BJ (cell line): ENCODE data around the gene ATP11A. TPM values are rescaled to one million over a fixed set of nuclear protein-coding genes. Genes with fewer than 3 reads are reported as not detected.
A peak's percentile ranks its signal among the peaks of the same experiment; 100 is the strongest.
"Not testable (repeated sequence)": the region's sequence is repeated elsewhere in the genome, so short reads cannot be mapped to it uniquely, and the experiment has no call there.

Source experiments
- CTCF ChIA-PET: fragments of 350-600 bp; formaldehyde crosslinking; extraction: SDS; loops from one replicate; lab custom pipeline; 2021; ENCODE audit warnings: antibody characterized with exemption, inconsistent platforms; lab: Yijun Ruan, JAX
- POLR2A ChIA-PET: fragments of 300-600 bp; sonication (Branson Sonifier 250); formaldehyde crosslinking; extraction: SDS; loops from one replicate; lab custom pipeline; 2021; ENCODE audit warnings: antibody characterized with exemption; lab: Charles Lee
- DNase-seq: peaks from one replicate; pipeline ENCODE4 v3.0.0-alpha.2; 2011; ENCODE audit warnings: low read depth
- H3K27me3 ChIP-seq: 2 replicates; pipeline ENCODE4 v1.6.0; 2011; ENCODE audit warnings: low read length; ENCODE audit not compliant: control insufficient read depth, insufficient read depth
- H3K36me3 ChIP-seq: 2 replicates; pipeline ENCODE4 v1.5.1; 2011; ENCODE audit warnings: low read length; ENCODE audit not compliant: control insufficient read depth, insufficient read depth
- H3K4me3 ChIP-seq: 2 replicates; pipeline ENCODE4 v1.5.1; 2011; ENCODE audit warnings: low read depth, mild to moderate bottlenecking, control low read depth, low read length
- polyA plus RNA-seq: library from polyadenylated mRNA; depleted of rRNA; stranded (reverse); fragments of >200 nt; gene quantifications from 2 replicates; pipeline ENCODE4 v1.2.3, GENCODE V29; 2011
- TF ChIP-seq, protein P1 (sequence below): IDR thresholded peaks from 2 replicates; pipeline ENCODE4 v1.5.1; 2011; ENCODE audit warnings: low read depth, mild to moderate bottlenecking, control low read depth, inconsistent platforms, low read length, moderate library complexity; ENCODE audit not compliant: insufficient read depth

ATP11A gene
- polyA plus RNA-seq, 1 experiment: 1.9 TPM

DNA sequence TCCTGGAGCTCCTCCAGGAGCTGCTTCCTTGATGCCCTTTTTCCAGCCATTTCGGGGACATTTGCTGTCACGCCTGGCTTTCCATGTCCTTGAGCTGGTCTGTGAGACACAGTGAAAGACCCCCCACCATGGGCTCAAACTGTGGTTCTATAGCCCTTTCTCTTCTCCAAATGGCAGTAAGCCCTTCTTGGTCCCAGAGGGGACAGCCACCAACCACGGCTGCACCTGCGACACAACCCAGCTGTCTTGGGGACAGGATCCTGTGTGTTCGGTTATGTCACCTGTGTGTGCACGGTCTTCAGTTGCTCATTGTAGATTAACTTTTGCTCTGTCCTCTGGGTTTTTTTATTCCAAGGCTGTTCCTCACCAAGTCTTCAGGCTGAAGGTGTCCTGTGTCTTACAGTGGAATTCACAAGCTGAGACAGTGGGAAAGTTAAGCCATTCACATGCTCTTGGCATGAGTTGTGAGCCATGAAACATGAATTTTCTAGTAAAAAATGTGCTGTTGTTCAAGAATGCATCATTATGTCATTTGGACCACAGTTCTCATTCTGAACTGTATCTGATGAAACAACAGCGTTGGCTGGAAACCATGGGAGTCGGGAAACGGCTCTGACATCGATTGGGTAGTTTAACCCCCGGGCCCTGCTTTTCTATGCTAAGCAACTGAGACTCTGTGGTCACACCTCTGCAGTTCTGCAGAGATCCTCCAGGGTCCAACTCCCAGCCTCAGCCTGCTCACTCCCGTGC is 149.7 kb downstream of the ATP11A start:
- ChIA-PET POLR2A (no interaction called here), CTCF (no interaction called here)
- TF ChIP-seq, protein P1, sequence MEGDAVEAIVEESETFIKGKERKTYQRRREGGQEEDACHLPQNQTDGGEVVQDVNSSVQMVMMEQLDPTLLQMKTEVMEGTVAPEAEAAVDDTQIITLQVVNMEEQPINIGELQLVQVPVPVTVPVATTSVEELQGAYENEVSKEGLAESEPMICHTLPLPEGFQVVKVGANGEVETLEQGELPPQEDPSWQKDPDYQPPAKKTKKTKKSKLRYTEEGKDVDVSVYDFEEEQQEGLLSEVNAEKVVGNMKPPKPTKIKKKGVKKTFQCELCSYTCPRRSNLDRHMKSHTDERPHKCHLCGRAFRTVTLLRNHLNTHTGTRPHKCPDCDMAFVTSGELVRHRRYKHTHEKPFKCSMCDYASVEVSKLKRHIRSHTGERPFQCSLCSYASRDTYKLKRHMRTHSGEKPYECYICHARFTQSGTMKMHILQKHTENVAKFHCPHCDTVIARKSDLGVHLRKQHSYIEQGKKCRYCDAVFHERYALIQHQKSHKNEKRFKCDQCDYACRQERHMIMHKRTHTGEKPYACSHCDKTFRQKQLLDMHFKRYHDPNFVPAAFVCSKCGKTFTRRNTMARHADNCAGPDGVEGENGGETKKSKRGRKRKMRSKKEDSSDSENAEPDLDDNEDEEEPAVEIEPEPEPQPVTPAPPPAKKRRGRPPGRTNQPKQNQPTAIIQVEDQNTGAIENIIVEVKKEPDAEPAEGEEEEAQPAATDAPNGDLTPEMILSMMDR: no peak

DNA sequence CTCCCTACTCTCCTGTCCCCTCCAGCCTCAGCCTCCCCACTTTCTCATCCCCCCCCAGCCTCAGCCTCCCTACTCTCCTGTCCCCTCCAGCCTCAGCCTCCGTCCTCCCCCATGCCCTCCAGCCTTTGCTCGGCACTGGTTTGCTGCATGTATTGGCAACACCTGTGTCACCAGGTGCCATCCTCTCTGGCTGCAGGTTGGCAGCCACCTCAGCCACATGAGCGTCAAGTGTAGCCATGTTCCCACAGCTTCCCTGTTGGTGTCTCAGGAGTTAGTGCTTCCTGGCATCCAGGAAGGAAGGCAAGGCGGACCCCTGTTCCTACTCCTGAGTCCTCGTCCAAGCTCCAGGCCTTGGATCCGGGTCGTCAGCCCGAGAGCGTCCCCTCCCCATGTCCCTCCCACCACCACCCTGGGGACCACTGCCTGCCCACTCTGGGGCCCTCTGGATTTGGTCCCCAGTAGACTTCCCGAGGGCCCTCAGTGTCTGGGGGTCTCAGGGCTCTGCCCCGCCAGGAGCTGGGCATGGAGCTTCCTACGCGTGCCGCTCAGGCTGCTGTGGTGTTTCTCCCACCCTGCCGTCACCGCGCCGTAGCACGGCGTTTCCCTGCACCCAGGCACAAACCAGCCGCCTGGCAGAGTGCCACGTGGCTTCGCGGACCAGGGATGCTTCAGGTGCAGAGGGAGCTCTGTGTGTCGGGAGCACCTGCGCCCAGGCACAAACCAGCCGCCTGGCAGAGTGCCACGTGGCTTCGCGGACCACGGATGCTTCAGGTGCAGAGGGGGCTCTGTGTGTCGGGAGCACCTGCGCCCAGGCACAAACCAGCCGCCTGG is 150.8 kb downstream of the ATP11A start:
- H3K4me3 ChIP-seq: no peak overlapping the region
- H3K27me3 ChIP-seq: no peaks in the 10 kb centered on the region
- ChIA-PET CTCF (no interaction called here), POLR2A (no interaction called here)
- TF ChIP-seq, protein P1: no peak
- no peak for DNase-seq
- peaks cover 6% of the 10 kb centered on the region for H3K36me3 ChIP-seq

More for the DNA sequence above, 149.7 kb downstream of the ATP11A start:
- Histone ChIP-seq H3K4me3 (no peak overlapping the region), H3K27me3 (no peaks in the 10 kb centered on the region), H3K36me3 (peaks cover 6% of the 10 kb centered on the region)
- peak; percentile 31 for DNase-seq

DNA sequence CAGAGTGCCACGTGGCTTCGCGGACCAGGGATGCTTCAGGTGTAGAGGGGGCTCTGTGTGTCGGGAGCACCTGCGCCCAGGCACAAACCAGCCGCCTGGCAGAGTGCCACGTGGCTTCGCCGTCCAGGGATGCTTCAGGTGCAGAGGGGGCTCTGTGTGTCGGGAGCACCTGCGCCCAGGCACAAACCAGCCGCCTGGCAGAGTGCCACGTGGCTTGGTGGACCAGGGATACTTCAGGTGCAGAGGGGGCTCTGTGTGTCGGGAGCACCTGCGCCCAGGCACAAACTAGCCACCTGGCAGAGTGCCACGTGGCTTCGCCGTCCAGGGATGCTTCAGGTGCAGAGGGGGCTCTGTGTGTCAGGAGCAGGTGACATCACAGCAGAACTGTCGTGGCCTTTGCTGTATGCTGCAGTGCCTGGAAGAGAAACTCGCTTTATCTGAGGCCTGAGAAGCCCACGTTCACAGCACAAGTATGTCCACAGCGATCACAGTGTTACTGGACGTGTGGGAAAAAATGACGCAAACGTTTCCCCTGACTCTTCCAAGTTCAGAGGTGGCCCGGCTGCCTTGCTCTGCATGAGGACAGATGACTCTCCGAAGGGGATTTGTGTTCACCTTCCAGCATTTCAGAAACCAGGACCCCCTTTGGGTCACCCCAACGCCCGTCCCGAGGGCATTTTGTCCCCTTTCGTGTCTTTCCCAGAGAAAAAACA is 151.6 kb downstream of the ATP11A start:
- CTCF ChIA-PET, H3K27me3 ChIP-seq, DNase-seq, H3K4me3 ChIP-seq, POLR2A ChIA-PET, H3K36me3 ChIP-seq: not testable (repeated sequence)

DNA sequence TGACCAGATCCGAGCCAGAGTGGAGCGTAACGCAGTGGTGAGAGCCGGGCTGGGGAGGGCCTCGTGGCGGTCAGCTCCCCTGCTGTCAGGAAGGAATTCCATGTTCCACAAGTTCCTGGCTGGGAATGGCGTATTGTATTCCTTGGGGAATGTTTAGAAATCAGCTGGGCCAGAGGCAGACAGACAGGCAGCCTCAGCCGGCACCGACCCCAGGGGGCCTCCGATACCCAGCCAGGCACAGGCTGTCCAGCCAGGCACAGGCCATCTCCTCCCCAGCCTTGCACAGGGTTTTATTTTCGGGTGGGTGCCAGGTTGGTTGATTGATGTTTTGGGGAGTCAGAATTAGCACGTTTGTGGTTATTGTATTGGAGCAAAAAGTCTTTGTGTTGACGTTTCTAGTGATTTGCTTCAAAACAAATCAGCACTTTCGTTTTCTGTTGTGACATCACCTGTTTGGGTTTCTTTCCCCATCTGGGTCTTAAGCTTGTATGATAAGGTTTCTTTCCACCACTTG is 152.6 kb downstream of the ATP11A start:
- no peak for DNase-seq
- H3K36me3 ChIP-seq: peaks cover 3% of the 10 kb centered on the region; the same call in 1 of the 2 replicates
- TF ChIP-seq, protein P1: no peak
- no peaks in the 10 kb centered on the region for H3K27me3 ChIP-seq
- ChIA-PET CTCF (no interaction called here), POLR2A (no interaction called here)
- H3K4me3 ChIP-seq: no peak overlapping the region

DNA sequence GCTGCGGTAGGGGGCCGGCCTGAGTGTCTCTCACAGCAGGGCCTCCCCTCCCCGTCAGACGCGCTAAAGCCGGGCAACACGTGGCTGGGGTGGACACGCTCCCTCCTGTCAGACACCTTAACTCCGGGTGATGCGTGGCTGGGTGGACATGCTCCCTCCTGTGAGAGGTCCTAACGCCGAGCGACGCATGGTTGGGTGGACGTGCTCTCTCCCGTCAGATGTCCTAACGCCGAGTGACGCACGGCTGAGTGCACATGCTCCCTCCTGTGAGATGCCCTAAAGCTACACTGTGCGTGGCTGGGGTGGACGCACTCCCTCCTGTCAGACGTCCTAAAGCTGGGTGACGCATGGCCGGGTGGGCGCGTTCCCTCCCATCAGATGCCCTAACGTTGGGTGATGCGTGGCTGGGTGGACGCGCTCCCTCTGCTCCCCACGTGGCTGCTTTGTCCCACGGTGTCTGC is 153.1 kb downstream of the ATP11A start:
- H3K27me3 ChIP-seq: no peaks in the 10 kb centered on the region
- ChIA-PET CTCF (no interaction called here), POLR2A (no interaction called here)
- no peak overlapping the region for H3K4me3 ChIP-seq
- H3K36me3 ChIP-seq: peaks cover 2% of the 10 kb centered on the region; the same call in 1 of the 2 replicates
- TF ChIP-seq, protein P1: no peak
- DNase-seq: no peak
